Measurements from ENCODE around the gene PADI3.

PADI3 gene

DNA sequence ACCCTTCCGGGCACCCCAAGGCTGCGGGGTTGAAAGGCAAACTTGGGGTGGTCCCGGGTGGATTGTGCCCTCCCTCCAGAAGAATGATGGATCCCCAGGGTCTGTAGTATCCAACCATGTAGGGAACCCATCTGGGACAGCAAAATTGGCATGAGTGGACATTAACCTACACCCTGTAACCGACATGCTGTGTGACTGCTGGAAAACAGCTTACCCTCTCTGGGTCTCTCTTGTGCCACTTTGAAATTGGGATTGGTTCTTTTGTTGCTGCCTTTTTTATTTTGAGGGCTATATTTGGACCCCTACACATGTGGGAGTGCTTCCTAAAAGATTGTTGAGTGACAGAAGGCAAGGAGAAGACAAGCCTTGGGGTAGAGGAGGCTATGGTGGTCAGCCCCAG, 24.5 kb upstream of the PADI3 start:
- TF ChIP-seq GABPA (IDR thresholded peaks at IDR 0.05; ENCODE audit: low read depth): no peak
- TF ChIP-seq POLR2AphosphoS5 (IDR thresholded peaks at IDR 0.05; ENCODE audit: low read depth): no peak
- TF ChIP-seq, protein P1, sequence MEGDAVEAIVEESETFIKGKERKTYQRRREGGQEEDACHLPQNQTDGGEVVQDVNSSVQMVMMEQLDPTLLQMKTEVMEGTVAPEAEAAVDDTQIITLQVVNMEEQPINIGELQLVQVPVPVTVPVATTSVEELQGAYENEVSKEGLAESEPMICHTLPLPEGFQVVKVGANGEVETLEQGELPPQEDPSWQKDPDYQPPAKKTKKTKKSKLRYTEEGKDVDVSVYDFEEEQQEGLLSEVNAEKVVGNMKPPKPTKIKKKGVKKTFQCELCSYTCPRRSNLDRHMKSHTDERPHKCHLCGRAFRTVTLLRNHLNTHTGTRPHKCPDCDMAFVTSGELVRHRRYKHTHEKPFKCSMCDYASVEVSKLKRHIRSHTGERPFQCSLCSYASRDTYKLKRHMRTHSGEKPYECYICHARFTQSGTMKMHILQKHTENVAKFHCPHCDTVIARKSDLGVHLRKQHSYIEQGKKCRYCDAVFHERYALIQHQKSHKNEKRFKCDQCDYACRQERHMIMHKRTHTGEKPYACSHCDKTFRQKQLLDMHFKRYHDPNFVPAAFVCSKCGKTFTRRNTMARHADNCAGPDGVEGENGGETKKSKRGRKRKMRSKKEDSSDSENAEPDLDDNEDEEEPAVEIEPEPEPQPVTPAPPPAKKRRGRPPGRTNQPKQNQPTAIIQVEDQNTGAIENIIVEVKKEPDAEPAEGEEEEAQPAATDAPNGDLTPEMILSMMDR (IDR thresholded peaks at IDR 0.05; ENCODE audit: insufficient read depth, low read length): no peak
- TF ChIP-seq SPI1 (IDR thresholded peaks at IDR 0.05; ENCODE audit: borderline replicate concordance, low read depth): no peak
- TF ChIP-seq, protein P2, sequence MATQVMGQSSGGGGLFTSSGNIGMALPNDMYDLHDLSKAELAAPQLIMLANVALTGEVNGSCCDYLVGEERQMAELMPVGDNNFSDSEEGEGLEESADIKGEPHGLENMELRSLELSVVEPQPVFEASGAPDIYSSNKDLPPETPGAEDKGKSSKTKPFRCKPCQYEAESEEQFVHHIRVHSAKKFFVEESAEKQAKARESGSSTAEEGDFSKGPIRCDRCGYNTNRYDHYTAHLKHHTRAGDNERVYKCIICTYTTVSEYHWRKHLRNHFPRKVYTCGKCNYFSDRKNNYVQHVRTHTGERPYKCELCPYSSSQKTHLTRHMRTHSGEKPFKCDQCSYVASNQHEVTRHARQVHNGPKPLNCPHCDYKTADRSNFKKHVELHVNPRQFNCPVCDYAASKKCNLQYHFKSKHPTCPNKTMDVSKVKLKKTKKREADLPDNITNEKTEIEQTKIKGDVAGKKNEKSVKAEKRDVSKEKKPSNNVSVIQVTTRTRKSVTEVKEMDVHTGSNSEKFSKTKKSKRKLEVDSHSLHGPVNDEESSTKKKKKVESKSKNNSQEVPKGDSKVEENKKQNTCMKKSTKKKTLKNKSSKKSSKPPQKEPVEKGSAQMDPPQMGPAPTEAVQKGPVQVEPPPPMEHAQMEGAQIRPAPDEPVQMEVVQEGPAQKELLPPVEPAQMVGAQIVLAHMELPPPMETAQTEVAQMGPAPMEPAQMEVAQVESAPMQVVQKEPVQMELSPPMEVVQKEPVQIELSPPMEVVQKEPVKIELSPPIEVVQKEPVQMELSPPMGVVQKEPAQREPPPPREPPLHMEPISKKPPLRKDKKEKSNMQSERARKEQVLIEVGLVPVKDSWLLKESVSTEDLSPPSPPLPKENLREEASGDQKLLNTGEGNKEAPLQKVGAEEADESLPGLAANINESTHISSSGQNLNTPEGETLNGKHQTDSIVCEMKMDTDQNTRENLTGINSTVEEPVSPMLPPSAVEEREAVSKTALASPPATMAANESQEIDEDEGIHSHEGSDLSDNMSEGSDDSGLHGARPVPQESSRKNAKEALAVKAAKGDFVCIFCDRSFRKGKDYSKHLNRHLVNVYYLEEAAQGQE (IDR thresholded peaks at IDR 0.05; ENCODE audit: insufficient replicate concordance, low read depth): no peak
- Histone ChIP-seq H3K27me3 (ENCODE audit: insufficient read depth, poor library complexity, severe bottlenecking) (no peaks in the 10 kb centered on the region), H3K4me3 (replicated peaks; ENCODE audit: insufficient read depth, low read length) (no peak overlapping the region), H3K27ac (replicated peaks) (no peak overlapping the region)
- DNase-seq (ENCODE audit: low read depth in 1 of 2, low spot score in 1 of 2): no peak

DNA sequence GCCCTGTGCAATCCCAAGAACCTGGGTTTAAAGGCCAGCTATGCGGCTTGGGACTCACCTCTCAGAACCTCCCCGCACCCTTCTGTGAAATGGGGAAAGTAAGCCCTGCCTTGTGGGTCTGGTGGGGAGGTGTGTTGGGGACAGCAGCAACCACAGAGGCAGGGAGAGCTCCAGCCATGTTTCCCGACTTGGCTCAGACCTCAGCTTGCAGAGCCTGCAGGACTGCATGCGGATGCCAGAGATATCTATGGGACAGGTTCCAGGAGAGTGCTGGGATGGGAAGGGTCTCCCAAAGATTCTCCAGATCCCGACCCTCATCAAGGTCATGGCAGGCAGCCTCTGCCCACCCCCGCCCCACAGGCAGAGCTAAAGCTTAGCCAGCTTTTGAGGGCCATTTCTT, 23.8 kb upstream of the PADI3 start:
- Histone ChIP-seq H3K27me3 (ENCODE audit: insufficient read depth, poor library complexity, severe bottlenecking) (no peaks in the 10 kb centered on the region), H3K4me3 (replicated peaks; ENCODE audit: insufficient read depth, low read length) (no peak overlapping the region), H3K27ac (replicated peaks) (no peak overlapping the region)
- TF ChIP-seq, protein P2 (IDR thresholded peaks at IDR 0.05; ENCODE audit: insufficient replicate concordance, low read depth): no peak
- TF ChIP-seq GABPA (IDR thresholded peaks at IDR 0.05; ENCODE audit: low read depth) (no peak), POLR2AphosphoS5 (IDR thresholded peaks at IDR 0.05; ENCODE audit: low read depth) (no peak), SPI1 (IDR thresholded peaks at IDR 0.05; ENCODE audit: borderline replicate concordance, low read depth) (no peak)
- TF ChIP-seq, protein P1 (IDR thresholded peaks at IDR 0.05; ENCODE audit: insufficient read depth, low read length): no peak
- no peak for DNase-seq (ENCODE audit: low read depth in 1 of 2, low spot score in 1 of 2)

DNA sequence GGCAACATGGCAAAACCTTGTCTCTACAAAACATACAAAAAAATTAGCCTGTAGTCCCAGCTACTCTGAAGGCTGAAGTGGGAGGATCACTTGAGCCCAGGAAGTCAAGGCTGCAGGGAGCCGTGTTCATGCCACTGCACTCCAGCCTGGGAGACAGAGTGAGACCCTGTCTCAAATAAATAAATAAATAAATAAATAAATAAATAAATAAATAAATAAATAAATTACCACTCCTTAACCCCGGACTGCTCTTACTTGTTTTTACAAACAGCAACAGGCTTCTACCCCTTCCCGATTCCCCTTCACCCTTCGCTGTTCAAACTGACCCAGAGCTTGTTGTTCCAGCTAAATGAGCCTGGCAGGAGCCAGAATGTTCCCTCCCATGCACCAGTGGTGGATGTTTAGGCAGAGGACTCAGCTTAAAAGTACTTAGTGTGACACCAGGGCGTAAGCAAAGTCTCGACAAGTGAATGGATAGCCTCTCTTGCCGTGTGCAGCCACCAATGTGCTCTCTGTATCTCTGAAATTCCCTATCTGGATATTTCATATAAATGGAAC, 21.5 kb upstream of the PADI3 start:
- Histone ChIP-seq H3K27me3 (ENCODE audit: insufficient read depth, poor library complexity, severe bottlenecking) (no peaks in the 10 kb centered on the region), H3K4me3 (replicated peaks; ENCODE audit: insufficient read depth, low read length) (no peak overlapping the region), H3K27ac (replicated peaks) (no peak overlapping the region)
- no peak for DNase-seq (ENCODE audit: low read depth in 1 of 2, low spot score in 1 of 2)
- TF ChIP-seq SPI1 (IDR thresholded peaks at IDR 0.05; ENCODE audit: borderline replicate concordance, low read depth): no peak
- TF ChIP-seq, protein P2 (IDR thresholded peaks at IDR 0.05; ENCODE audit: insufficient replicate concordance, low read depth): no peak
- TF ChIP-seq, protein P1 (IDR thresholded peaks at IDR 0.05; ENCODE audit: insufficient read depth, low read length): no peak
- TF ChIP-seq POLR2AphosphoS5 (IDR thresholded peaks at IDR 0.05; ENCODE audit: low read depth): no peak
- no peak for TF ChIP-seq GABPA (IDR thresholded peaks at IDR 0.05; ENCODE audit: low read depth)
